HG03139 (cell line): ENCODE measurements around the gene ZBTB6.

Experiments
- ATAC-seq: cut with Tn5 transposase; IDR thresholded peaks from one replicate; pipeline ENCODE4 v1.9.1; 2021; ENCODE audit not compliant: unreplicated experiment

The ZBTB6 gene

GRCh38 chr9:122912964-122913673 is at the start of gene ZBTB6:
Gene ZBTB6 (minus strand): TSS chr9:122913323. CDS start chr9:122912072, 1,251 bp downstream.
- ATAC-seq = peak; percentile 98

DNA sequence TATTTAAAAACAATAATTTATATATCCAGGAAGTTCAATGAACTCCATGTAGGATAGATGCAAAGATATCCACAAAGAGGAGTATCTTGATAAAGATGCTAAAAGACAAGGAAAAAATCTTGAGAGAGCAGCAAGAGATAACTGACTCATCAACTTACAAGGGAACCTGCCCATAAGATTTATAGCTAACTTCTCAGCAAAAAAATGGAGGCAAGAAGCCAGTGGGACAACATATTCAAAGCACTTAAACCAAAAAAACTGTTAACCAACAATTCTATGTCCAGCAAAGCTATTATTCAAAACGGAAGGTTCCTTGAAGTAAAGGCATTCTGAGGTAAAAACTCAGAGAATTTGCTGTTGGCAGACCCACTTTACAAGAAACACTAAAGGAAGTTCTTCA is 48.0 kb upstream of the ZBTB6 start:
- ATAC-seq = no peak

- ATAC-seq = no peak
Measured at GRCh38 chr9:122955961-122956360, 42.8 kb upstream of the ZBTB6 start.

GRCh38 chr9:122954253-122954691 is 41.1 kb upstream of the ZBTB6 start:
- ATAC-seq = no peak

DNA sequence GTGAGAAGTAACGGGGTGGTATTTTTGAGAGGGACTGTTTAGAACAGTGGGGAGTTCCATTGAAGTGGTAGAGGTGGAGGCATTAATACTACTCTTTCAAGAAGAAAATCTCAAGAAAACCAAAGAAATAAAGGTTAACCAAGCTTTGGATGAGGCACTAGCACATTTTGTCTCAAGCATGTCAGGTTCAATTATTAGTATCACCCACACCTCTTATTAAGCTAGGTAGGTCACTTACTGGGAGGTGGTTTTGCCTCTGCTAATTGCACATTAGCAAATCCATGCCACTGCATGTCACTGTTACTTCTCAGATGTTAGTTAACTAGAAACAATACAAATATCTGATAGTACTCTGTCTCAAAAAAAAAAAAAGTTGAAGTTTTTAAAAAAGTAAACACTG is 37.9 kb upstream of the ZBTB6 start:
- no peak for ATAC-seq

- ATAC-seq = no peak
Measured at GRCh38 chr9:122950263-122950662, 37.1 kb upstream of the ZBTB6 start.

- no peak for ATAC-seq
Measured at GRCh38 chr9:122949696-122950095, 36.6 kb upstream of the ZBTB6 start.

DNA sequence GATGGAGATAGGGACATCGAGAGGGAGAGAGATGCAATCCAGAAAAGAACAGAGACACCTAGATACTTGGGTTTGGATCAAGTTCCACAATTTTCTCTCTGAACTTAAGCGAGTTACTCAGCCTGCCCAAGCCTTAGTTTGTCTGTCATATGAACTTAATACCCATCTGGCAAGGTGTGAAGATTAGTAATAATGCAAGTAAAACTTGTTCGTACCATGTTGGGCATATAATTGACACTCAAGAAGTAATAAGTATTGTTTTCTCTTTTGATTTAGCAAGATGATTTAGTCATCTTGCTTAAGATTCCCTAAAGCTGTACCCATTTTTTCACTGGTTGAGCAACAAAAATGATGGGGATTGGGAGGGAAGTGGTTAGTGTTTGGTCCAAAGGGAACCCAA is 35.2 kb upstream of the ZBTB6 start:
- no peak for ATAC-seq

DNA sequence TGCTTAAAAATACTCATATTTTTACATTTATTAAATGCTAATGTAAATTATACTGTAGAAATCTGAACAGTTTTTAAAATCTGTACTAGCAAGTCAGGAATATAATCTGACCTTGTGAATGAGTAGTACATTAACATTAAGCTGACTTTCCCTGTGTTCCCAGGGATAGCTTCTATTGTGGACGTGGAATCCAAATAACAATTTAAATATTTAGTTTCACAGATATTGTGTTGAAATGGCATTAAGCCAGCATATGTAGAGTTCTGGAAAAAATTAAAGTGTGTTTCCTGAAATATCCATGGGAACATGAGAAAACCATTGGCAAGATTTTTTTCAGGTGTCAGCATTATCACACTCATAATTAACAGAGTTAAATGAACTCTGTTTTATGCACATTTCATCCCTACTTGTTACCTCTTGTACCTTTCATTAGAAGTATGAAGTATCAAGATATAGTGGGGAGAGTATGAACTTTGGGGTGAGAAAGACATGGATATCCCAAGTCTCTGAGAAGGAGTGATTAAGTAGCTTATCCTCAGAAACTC is 33.4 kb upstream of the ZBTB6 start:
- no peak for ATAC-seq

DNA sequence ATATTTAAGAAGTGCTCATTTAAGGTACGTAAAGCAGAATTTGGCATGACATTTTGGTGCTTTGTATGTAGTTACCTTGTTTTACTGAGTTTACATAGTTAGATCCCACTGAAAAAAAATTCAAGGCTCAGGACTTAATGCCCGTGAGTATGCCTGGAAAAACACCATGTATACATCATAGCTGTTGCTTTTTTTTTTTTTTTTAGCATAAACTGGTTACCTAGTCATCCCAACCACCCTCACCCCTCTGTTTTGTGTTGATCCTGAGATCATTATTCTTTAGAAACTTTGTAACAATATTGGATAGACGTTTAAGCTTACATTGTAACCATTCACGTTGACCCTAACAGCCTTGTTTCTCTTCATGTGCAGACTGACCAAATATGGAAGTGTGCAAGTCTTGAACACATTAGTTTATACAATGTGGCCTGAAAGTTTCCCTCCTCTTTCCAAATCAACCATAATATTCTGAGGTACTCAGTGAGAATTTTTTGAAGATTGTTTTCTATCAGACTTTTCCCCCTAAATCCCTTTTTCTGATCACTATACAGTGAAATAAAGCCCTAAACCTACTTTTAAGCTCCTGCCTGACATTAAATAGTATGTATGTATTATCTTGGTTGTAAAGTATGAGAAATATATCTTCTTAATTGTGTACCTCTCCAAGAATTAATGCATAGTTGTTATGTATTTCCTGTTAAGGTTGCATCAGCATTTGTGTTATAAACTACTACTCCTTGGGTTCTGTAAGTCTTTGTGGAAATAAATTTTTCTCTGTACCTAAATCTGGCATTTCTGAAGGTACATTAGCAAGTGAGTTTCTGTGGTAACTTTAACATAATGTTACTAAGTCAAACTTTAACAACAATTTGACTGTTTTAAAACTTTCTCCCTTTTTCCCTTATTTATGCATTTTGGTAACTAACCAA is 32.1 kb upstream of the ZBTB6 start:
- no peak for ATAC-seq

DNA sequence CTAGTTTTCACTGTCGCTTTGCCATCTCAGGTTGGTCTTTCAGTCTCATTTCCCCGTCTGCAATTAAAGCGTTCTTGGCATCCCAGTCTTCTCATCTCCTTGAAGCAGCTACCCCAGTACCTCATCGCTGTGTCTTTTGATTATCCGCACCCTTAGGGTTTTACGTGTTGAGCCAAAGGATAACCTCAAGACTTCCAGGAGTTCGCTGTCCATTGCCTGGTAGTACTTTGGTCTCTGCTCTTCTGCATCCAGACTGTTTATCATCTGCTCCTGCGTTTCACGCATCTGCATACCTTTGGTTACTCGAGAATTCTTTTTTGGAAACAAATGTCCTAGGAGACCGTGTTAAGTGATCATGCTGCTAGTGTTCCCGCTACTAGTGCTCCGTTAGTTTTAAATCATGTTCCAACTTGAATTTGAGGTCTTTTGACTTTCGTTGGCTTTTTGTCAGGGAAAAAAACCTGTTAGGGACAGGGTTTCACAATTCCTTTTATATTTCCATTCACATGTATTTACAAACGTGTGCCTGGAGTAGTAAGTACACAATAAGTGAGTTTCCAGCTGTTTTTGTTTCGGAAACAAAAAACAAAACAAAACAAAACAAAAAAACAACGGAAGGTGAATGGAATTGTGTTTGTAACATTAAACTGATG is 28.6 kb upstream of the ZBTB6 start:
- no peak for ATAC-seq

GRCh38 chr9:122940749-122941581 is 27.8 kb upstream of the ZBTB6 start, which contains the start of gene RABGAP1:
Gene RABGAP1 (plus strand): TSS chr9:122941020. CDS start chr9:122957060, 16,040 bp downstream.
- peak; percentile 97 for ATAC-seq

GRCh38 chr9:122940454-122940748 is 27.3 kb upstream of the ZBTB6 start:
- no peak for ATAC-seq

DNA sequence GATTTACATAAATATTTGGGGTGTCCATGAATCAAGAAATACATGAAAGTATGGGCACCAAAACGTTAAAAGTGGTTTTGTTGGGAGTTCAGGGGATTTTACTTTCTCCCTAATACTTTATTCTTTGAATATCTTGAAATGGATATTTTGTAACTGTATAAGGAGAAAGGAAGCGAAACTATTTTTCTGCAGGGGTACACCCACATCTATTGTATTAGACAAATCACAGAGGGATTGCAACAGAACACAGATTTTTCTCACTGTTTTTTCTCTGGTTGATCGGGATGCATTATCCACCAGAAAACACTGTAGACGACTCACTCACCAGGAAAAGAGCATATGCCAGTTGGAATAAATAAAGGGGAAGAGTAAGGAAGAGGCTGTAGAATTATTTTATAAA is 26.5 kb upstream of the ZBTB6 start:
- ATAC-seq = no peak

DNA sequence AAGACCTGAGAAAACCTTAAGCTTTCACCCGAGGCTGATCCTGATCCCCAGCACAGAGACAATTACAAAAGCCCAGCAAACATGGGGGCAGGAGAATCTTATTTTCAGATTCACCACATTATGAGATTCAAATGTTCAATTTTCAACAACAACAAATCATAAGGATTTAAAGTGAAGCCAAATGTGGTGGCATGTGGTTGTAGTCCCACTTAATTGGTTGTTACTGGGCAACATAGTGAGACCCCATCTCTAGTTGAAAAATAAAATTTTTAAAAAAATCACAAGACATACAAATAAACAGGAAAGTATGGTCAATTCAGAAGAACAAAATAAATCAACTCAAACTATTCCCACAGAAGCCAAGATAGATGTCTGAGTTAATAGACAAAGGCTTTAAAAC is 23.8 kb upstream of the ZBTB6 start:
- no peak for ATAC-seq

GRCh38 chr9:122936464-122936863 is 23.3 kb upstream of the ZBTB6 start:
- no peak for ATAC-seq

GRCh38 chr9:122931226-122932121 is 18.4 kb upstream of the ZBTB6 start, which contains the start of gene ZBTB26:
Gene ZBTB26 (minus strand): TSS chr9:122931512. CDS start chr9:122919934, 11,578 bp downstream.
- peak; percentile 94 for ATAC-seq

DNA sequence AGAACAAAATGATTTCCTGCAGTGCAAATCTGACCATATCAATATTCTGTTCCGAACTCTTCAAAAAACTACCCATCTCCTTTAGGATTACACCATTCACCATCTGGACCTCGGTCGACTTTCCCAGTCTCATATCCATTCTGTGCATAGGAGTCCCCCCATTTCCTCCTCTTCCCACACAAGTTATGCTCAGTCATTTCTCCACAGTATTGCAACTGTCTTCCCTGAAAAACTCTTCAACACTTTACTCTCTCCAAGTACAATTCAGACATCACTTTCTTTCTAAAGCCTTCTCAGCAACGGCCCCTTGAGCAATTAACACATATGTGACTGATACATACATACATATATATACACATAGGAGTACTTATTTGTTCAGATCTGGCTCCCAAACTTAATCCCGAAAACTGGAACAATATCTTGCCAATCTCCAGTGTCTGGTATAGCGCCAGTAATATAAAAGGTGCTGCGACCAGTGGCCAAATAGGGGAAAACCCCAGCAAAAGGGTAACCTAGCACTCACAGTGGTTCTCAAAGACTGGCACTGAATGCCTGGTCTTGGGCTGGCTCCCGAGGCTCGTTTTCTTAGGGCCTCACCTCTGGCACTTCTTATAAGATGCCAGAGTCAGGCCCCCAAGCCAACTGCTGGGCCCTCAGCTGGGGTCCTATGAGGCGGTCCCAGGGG is 17.6 kb upstream of the ZBTB6 start:
- ATAC-seq = no peak
